Activated CD8-positive, alpha-beta T cell treated with anti-CD3 and anti-CD28 coated beads for 36 hours (primary cell): ENCODE measurements around the gene ADAMTS2. TPM values are rescaled to one million over a fixed set of nuclear protein-coding genes. Genes with fewer than 3 reads are reported as not detected.
"Not testable (repeated sequence)": the region's sequence is repeated elsewhere in the genome, so short reads cannot be mapped to it uniquely, and the experiment has no call there.

ENCODE experiments used
- ATAC-seq: fragments of 200-7000 bp; cut with Tn5 transposase; one replicate; pipeline ENCODE4 v1.10.0; 2021; ENCODE audit warnings: mild to moderate bottlenecking, moderate library complexity
- CTCF ChIA-PET: fragments of 350-600 bp; sonication (Branson Sonifier 250); formaldehyde crosslinking; loops from one replicate; lab custom pipeline; 2021; ENCODE audit warnings: antibody characterized with exemption; lab: Charles Lee
- POLR2A ChIA-PET: fragments of 350-600 bp; sonication (Branson Sonifier 250); formaldehyde crosslinking; loops from one replicate; lab custom pipeline; 2021; ENCODE audit warnings: antibody characterized with exemption; lab: Charles Lee
- DNase-seq: peaks from one replicate; pipeline ENCODE4 v3.0.0-alpha.2; 2020
- H3K27ac Mint-ChIP-seq: one replicate; pipeline ENCODE4 v1.8.0; 2021; ENCODE audit warnings: mild to moderate bottlenecking, mixed read lengths
- H3K27me3 Mint-ChIP-seq: one replicate; pipeline ENCODE4 v1.8.0; 2021; ENCODE audit warnings: mixed read lengths
- H3K36me3 Mint-ChIP-seq: one replicate; pipeline ENCODE4 v1.8.0; 2021; ENCODE audit warnings: low read depth, mixed read lengths
- H3K4me1 Mint-ChIP-seq: one replicate; pipeline ENCODE4 v1.8.0; 2021; ENCODE audit warnings: low read depth, mixed read lengths
- H3K4me3 Mint-ChIP-seq: one replicate; pipeline ENCODE4 v1.8.0; 2021; ENCODE audit warnings: mild to moderate bottlenecking, moderate library complexity, mixed read lengths
- H3K9me3 Mint-ChIP-seq: one replicate; pipeline ENCODE4 v1.8.0; 2021; ENCODE audit warnings: mixed read lengths
- intact Hi-C: fragments of 100-400 bp; cut with micrococcal nuclease; formaldehyde crosslinking; loops from one replicate; pipeline ENCODE4 v1.10.0; 2022
- total RNA-seq, 2 experiments: library from RNA; stranded (reverse); gene quantifications; one replicate each; pipeline ENCODE4 v1.2.3, GENCODE V29; 2021
- TF ChIP-seq, protein P1 (sequence below): fragments of 200-600 bp; IDR thresholded peaks from one replicate; pipeline ENCODE4 v1.8.0; 2022; ENCODE audit warnings: antibody characterized with exemption, mild to moderate bottlenecking

The ADAMTS2 gene
- total RNA-seq, 2 experiments from 2014 or later: not detected

DNA sequence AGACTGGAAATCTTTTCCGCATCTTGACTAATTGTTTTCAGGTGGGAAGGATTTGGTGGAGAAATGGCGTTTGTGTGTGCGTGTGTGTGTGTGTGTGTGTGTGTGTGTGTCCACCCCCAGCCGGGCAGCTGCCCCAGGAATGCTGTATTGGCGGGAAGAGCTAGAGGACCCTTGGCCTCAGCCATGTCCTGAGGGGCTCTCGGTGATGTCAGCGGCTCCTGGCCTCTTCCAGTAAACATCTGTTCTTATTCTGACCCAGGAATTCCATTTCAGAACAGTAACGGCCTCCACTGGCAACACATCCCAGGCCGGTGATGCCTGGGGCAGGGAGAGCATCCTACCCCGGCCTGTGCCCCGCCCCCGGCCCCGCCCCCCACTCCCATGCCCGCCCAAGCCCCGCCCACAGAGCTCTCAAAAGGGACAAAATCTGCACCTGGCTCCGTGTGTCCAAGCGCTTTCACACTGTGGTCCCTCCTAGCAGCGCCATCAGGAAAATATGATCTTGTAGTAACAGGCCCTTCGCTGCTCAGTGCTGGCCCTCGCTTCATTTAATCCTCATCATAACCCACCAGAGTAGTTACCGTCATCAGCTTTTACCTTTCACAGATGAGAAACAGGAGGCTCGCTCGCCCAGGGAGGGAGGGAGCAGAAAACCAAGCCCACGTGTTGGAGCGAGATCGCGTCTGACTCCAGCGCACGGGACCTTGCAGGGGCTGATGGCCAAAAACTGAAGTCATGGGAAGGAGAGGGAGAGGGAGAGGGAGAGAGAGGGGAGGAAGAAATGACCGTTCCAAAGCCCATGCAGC lies 18.9 kb downstream of the ADAMTS2 start:
- TF ChIP-seq, protein P1, sequence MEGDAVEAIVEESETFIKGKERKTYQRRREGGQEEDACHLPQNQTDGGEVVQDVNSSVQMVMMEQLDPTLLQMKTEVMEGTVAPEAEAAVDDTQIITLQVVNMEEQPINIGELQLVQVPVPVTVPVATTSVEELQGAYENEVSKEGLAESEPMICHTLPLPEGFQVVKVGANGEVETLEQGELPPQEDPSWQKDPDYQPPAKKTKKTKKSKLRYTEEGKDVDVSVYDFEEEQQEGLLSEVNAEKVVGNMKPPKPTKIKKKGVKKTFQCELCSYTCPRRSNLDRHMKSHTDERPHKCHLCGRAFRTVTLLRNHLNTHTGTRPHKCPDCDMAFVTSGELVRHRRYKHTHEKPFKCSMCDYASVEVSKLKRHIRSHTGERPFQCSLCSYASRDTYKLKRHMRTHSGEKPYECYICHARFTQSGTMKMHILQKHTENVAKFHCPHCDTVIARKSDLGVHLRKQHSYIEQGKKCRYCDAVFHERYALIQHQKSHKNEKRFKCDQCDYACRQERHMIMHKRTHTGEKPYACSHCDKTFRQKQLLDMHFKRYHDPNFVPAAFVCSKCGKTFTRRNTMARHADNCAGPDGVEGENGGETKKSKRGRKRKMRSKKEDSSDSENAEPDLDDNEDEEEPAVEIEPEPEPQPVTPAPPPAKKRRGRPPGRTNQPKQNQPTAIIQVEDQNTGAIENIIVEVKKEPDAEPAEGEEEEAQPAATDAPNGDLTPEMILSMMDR: no peak
- Mint-ChIP-seq H3K9me3 (no peaks in the 10 kb centered on the region), H3K27ac (no peak overlapping the region), H3K4me1 (no peaks in the 10 kb centered on the region), H3K27me3 (peaks cover 4% of the 10 kb centered on the region), H3K36me3 (no peaks in the 10 kb centered on the region), H3K4me3 (no peak overlapping the region)
- ATAC-seq (no peak), DNase-seq (no peak)
- CTCF ChIA-PET: no interaction called here
- intact Hi-C loops: no loop called here
- POLR2A ChIA-PET: no interaction called here

DNA sequence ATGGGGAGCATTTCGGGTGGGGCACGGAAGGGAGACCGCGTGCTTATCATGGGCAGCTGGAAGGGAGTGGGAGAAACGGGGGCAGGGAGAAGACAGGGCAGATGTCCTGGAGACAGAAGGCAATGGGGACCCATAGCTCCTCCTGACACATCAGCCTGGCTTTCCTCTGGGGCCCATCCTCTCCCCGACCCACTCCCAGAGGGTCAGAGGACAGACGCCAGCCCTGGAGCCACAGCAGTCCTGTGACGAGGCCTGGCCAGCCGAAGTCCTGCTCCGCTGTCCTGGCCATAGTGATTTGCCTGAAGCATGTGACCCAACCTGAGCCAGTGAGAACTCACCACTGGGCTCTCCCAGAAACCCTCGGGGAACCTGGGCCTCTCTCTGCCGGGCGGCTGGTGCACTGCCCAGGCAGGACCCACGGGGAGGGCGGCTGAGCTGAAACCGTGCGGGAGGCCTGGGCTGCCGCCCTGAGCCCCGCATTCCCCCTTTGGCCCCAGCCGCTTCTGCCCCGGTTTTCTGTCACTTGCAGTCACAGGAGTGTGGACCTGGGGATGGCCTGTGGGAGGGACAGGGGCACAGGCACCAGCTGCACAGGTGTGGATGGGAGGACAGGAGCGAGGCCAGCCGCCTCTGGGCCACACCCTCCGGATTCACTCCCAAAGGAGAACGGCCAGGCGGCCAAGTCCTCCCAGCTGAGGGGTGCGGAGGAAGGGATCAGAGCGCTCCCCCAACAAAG lies 19.8 kb downstream of the ADAMTS2 start:
- CTCF ChIA-PET: no interaction called here

DNA sequence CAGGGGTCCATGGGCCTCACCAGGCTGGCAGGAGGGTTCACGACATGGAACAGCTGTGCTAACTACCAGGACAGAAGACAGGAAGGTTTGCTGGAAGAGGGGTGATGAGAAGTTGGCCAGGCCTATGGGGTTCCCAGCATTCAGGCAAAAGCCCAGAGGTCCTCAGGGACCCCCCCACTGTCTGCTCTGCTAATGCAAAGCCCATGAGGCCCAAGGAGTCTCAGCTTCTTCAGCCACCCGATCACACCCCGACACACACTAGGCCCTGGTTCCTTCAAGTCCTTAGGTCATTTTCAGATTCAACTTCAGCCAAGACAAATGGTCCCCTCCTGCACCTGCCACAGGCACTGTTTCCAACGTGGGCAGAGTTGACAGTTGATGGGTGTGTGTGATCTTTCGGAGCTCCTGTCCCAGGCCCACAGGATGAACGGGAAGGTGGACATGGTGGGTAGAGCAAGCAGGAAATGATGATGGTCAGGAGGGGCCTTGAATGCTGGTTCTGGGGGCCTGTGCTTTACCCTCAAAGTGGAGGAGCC lies 20.4 kb downstream of the ADAMTS2 start:
- POLR2A ChIA-PET: no interaction called here
- no peaks in the 10 kb centered on the region for H3K36me3 Mint-ChIP-seq

More for the DNA sequence above, 19.8 kb downstream of the ADAMTS2 start:
- H3K36me3 Mint-ChIP-seq: no peaks in the 10 kb centered on the region
- DNase-seq (no peak), ATAC-seq (no peak)
- intact Hi-C loops: no loop called here
- H3K27me3 Mint-ChIP-seq: peaks cover 4% of the 10 kb centered on the region
- no peak overlapping the region for H3K4me3 Mint-ChIP-seq
- H3K4me1 Mint-ChIP-seq: no peaks in the 10 kb centered on the region
- POLR2A ChIA-PET: no interaction called here
- H3K9me3 Mint-ChIP-seq: no peaks in the 10 kb centered on the region
- TF ChIP-seq, protein P1: no peak
- no peak overlapping the region for H3K27ac Mint-ChIP-seq

DNA sequence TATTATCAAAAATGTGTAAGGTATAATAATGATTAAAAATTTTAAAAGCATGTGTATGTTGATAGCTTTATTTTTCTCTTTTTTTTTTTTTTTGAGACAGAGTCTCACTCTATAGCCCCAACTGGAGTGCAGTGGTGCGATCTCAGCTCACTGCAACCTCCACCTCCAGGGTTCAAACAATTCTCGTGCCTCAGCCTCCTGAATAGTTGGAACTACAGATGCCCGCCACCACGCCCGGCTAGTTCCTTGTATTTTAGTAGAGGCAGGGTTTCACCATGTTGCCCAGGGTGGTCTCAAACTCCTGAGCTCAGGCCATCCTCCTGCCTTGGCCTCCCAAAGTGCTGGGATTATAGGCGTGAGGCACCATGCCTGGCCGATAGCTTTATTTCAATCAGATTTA lies 20.9 kb downstream of the ADAMTS2 start:
- H3K9me3 Mint-ChIP-seq, H3K27me3 Mint-ChIP-seq, POLR2A ChIA-PET, CTCF ChIA-PET, ATAC-seq, H3K4me3 Mint-ChIP-seq, DNase-seq, H3K4me1 Mint-ChIP-seq, intact Hi-C loops, H3K27ac Mint-ChIP-seq, H3K36me3 Mint-ChIP-seq: not testable (repeated sequence)

More for the DNA sequence above, 20.4 kb downstream of the ADAMTS2 start:
- Mint-ChIP-seq H3K27ac (no peak overlapping the region), H3K4me3 (no peak overlapping the region), H3K9me3 (no peaks in the 10 kb centered on the region), H3K4me1 (no peaks in the 10 kb centered on the region), H3K27me3 (peaks cover 4% of the 10 kb centered on the region)
- TF ChIP-seq, protein P1: no peak
- no peak for DNase-seq
- CTCF ChIA-PET: no interaction called here
- no peak for ATAC-seq
- intact Hi-C loops: no loop called here

DNA sequence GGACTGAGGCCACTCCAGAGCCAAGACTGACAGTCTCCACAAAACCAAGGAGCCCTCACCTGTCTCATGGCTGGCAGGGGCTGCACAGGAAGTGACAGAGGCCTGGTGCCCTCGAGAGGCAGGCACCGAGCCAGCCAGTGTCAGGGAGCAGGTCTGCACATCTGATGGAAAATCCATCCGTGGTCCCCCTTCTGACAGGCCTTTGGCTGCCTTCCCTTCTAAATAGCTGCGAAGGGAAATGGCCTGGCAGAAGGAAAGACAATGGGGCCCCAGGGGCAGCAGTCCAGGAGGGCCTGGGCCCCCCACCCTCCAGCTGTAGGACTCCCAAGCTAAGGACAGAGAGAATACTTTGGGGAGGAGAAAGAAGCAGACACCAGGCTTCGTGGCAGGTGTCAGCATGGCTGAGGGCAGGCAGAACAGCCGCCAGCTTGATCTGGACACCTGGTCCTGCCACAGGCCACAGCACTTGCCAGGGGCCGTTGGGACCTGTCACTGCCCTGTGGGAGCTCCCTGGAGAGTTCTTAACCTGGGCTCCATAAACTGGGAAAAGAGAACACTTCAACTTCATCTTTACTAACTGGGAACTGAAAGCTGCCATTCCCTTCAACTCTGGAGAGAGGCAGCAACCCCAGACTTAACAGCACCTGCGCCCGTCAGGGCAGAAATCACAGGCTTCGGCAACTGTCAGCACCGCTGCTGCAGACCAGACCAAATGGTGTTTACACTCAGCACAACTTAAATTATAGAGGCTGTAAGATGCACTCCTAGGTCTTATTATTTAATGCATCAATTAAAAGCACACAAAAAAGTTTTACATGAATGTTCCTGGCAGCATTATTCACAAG lies 22.0 kb downstream of the ADAMTS2 start:
- Mint-ChIP-seq H3K36me3 (no peaks in the 10 kb centered on the region), H3K9me3 (no peaks in the 10 kb centered on the region), H3K27ac (no peak overlapping the region), H3K4me1 (no peaks in the 10 kb centered on the region), H3K27me3 (peaks cover 4% of the 10 kb centered on the region), H3K4me3 (no peak overlapping the region)
- ChIA-PET POLR2A (no interaction called here), CTCF (no interaction called here)
- DNase-seq (no peak), ATAC-seq (no peak)
- TF ChIP-seq, protein P1: no peak
- intact Hi-C loops: no loop called here
